Stimulated activated CD4-positive, alpha-beta T cell treated with anti-CD3 and anti-CD28 coated beads, Interleukin-1b, Interleukin-23, amount 100 ng/mL, for 24 hours (primary cell): Measurements from ENCODE around the gene MPDU1.
A peak's percentile ranks its signal among the peaks of the same experiment; 100 is the strongest.
"Not testable (repeated sequence)": the region's sequence is repeated elsewhere in the genome, so short reads cannot be mapped to it uniquely, and the experiment has no call there.

Source experiments
- DNase-seq, 4 experiments: peaks; one replicate each; pipeline ENCODE4 v3.0.0-alpha.2; 2020; ENCODE audit warnings: low read depth in 4 of 4, low spot score in 1 of 4

Gene MPDU1

GRCh38 chr17:7613769-7614424 is 30.2 kb downstream of the MPDU1 start:
- DNase-seq: no peak

GRCh38 chr17:7614425-7615264 is 31.0 kb downstream of the MPDU1 start, which contains the start of gene FXR2:
Gene FXR2, minus strand, starts transcription at chr17:7614897. Its CDS starts 365 bp downstream, at chr17:7614532.
- DNase-seq: peak; percentile 94 to 100 (median 97)

GRCh38 chr17:7615265-7615747 is 31.7 kb downstream of the MPDU1 start:
- no peak for DNase-seq

- no peak for DNase-seq
These were observed 35.0 kb downstream of the MPDU1 start for GRCh38 chr17:7618608-7619007.

GRCh38 chr17:7620835-7621234 is 37.2 kb downstream of the MPDU1 start:
- DNase-seq: no peak

GRCh38 chr17:7623661-7624060 is 40.0 kb downstream of the MPDU1 start:
- no peak for DNase-seq

GRCh38 chr17:7625749-7626148 is 42.1 kb downstream of the MPDU1 start:
- not testable (repeated sequence) for DNase-seq

GRCh38 chr17:7626307-7626706 is 42.7 kb downstream of the MPDU1 start:
- DNase-seq: no peak

GRCh38 chr17:7626956-7627249 is 43.3 kb downstream of the MPDU1 start:
- DNase-seq: no peak

GRCh38 chr17:7627250-7628121 is 43.8 kb downstream of the MPDU1 start, which contains the start of gene SAT2:
Gene SAT2, minus strand, starts transcription at chr17:7627821. Its CDS starts 186 bp downstream, at chr17:7627635.
- peak; percentile 58 to 82 (median 65) for DNase-seq

- no peak for DNase-seq
These were observed 46.4 kb downstream of the MPDU1 start, which contains the start of gene SHBG for GRCh38 chr17:7629939-7630571. Gene SHBG, plus strand, starts transcription at chr17:7630135. Its CDS starts 38 bp downstream, at chr17:7630173.

GRCh38 chr17:7631398-7632380 is 48.0 kb downstream of the MPDU1 start:
- no peak for DNase-seq

GRCh38 chr17:7632492-7632894 is 48.8 kb downstream of the MPDU1 start:
- no peak for DNase-seq

- no peak for DNase-seq
These were observed 49.4 kb downstream of the MPDU1 start for GRCh38 chr17:7633093-7633492.

- DNase-seq: no peak
These were observed 50.7 kb downstream of the MPDU1 start for GRCh38 chr17:7634384-7634783.

- DNase-seq: no peak
These were observed 52.5 kb downstream of the MPDU1 start for GRCh38 chr17:7636163-7636562.
